Measurements from ENCODE around the gene DIPK2A.

DNA sequence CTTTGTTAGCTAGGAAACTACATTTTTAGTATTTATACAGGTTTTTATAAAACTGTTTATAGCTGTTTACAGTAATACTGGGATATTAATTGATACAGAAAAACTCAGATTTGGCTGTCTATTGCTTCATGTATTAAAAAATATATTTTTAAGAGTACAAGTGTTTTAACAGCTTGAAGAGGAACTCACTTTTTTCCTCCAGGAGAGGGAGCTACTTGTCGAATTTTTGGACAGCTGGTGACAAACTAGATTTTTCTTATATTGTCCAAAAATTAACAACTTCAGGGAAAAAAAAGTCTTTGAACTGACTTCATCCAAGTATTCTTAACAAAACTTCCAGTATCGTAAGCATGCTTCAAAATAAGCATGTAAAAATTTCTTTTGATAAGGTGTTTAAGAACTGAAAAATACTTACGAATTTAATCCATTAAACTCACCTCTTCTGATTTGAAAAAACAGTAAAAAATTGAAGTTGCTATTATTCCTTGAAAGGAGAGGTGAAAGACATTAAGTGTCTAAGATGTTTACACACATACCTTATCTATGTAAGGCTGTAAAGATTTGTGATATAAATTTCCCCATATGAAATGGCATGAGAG lies 4.0 kb downstream of the DIPK2A start:
- TF ChIP-seq, protein P1, sequence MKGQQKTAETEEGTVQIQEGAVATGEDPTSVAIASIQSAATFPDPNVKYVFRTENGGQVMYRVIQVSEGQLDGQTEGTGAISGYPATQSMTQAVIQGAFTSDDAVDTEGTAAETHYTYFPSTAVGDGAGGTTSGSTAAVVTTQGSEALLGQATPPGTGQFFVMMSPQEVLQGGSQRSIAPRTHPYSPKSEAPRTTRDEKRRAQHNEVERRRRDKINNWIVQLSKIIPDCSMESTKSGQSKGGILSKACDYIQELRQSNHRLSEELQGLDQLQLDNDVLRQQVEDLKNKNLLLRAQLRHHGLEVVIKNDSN (IDR thresholded peaks at IDR 0.05) = no peak
- TF ChIP-seq, protein P2, sequence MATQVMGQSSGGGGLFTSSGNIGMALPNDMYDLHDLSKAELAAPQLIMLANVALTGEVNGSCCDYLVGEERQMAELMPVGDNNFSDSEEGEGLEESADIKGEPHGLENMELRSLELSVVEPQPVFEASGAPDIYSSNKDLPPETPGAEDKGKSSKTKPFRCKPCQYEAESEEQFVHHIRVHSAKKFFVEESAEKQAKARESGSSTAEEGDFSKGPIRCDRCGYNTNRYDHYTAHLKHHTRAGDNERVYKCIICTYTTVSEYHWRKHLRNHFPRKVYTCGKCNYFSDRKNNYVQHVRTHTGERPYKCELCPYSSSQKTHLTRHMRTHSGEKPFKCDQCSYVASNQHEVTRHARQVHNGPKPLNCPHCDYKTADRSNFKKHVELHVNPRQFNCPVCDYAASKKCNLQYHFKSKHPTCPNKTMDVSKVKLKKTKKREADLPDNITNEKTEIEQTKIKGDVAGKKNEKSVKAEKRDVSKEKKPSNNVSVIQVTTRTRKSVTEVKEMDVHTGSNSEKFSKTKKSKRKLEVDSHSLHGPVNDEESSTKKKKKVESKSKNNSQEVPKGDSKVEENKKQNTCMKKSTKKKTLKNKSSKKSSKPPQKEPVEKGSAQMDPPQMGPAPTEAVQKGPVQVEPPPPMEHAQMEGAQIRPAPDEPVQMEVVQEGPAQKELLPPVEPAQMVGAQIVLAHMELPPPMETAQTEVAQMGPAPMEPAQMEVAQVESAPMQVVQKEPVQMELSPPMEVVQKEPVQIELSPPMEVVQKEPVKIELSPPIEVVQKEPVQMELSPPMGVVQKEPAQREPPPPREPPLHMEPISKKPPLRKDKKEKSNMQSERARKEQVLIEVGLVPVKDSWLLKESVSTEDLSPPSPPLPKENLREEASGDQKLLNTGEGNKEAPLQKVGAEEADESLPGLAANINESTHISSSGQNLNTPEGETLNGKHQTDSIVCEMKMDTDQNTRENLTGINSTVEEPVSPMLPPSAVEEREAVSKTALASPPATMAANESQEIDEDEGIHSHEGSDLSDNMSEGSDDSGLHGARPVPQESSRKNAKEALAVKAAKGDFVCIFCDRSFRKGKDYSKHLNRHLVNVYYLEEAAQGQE (IDR thresholded peaks at IDR 0.05; ENCODE audit: low read depth) = no peak
- TF ChIP-seq YY1 (IDR thresholded peaks at IDR 0.05; ENCODE audit: low read depth) (no peak), EGR1 (IDR thresholded peaks at IDR 0.05) (no peak), TAF1 (IDR thresholded peaks at IDR 0.05; ENCODE audit: low read depth) (no peak), TEAD4 (IDR thresholded peaks at IDR 0.05) (no peak), EP300 (IDR thresholded peaks at IDR 0.05; ENCODE audit: borderline replicate concordance) (no peak)
- TF ChIP-seq, protein P3, sequence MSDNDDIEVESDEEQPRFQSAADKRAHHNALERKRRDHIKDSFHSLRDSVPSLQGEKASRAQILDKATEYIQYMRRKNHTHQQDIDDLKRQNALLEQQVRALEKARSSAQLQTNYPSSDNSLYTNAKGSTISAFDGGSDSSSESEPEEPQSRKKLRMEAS (IDR thresholded peaks at IDR 0.05) = no peak

Measured in Ishikawa (cell line).